Measurements from ENCODE around the gene WDR20. TPM values are rescaled to one million over a fixed set of nuclear protein-coding genes. Genes with fewer than 3 reads are reported as not detected.

The WDR20 gene
- total RNA-seq, 1 donor from 2014 or later, result 28.5 TPM

- H3K9me3 Mint-ChIP-seq (ENCODE audit: unreplicated experiment), result no peaks in the 10 kb centered on the region
- DNase-seq (ENCODE audit: low spot score), result no peak
- no peaks in the 10 kb centered on the region for H3K27me3 Mint-ChIP-seq (ENCODE audit: unreplicated experiment)
- no peak overlapping the region for H3K27ac Mint-ChIP-seq (ENCODE audit: unreplicated experiment)
- peaks cover 3% of the 10 kb centered on the region for H3K4me1 Mint-ChIP-seq (ENCODE audit: unreplicated experiment)
- H3K4me3 Mint-ChIP-seq (ENCODE audit: unreplicated experiment), result no peak overlapping the region
- no peak for TF ChIP-seq CTCF (IDR thresholded peaks at IDR 0.05; ENCODE audit: unreplicated experiment)
- H3K36me3 Mint-ChIP-seq (ENCODE audit: low read depth, unreplicated experiment), result no peaks in the 10 kb centered on the region
Observed at GRCh38 chr14:102182936-102183619, 43.4 kb downstream of the WDR20 start.

GRCh38 chr14:102183886-102184285 is 44.2 kb downstream of the WDR20 start:
- H3K4me1 Mint-ChIP-seq (ENCODE audit: unreplicated experiment), result peaks cover 3% of the 10 kb centered on the region
- no peak overlapping the region for H3K27ac Mint-ChIP-seq (ENCODE audit: unreplicated experiment)
- no peaks in the 10 kb centered on the region for H3K27me3 Mint-ChIP-seq (ENCODE audit: unreplicated experiment)
- H3K9me3 Mint-ChIP-seq (ENCODE audit: unreplicated experiment), result no peaks in the 10 kb centered on the region
- no peaks in the 10 kb centered on the region for H3K36me3 Mint-ChIP-seq (ENCODE audit: low read depth, unreplicated experiment)
- no peak for DNase-seq (ENCODE audit: low spot score)
- no peak for TF ChIP-seq CTCF (IDR thresholded peaks at IDR 0.05; ENCODE audit: unreplicated experiment)
- no peak overlapping the region for H3K4me3 Mint-ChIP-seq (ENCODE audit: unreplicated experiment)

- Mint-ChIP-seq H3K9me3 (ENCODE audit: unreplicated experiment) (no peaks in the 10 kb centered on the region), H3K27me3 (ENCODE audit: unreplicated experiment) (no peaks in the 10 kb centered on the region), H3K36me3 (ENCODE audit: low read depth, unreplicated experiment) (no peaks in the 10 kb centered on the region), H3K4me1 (ENCODE audit: unreplicated experiment) (peaks cover 3% of the 10 kb centered on the region), H3K27ac (ENCODE audit: unreplicated experiment) (no peak overlapping the region), H3K4me3 (ENCODE audit: unreplicated experiment) (no peak overlapping the region)
- DNase-seq (ENCODE audit: low spot score), result no peak
- TF ChIP-seq CTCF (IDR thresholded peaks at IDR 0.05; ENCODE audit: unreplicated experiment), result no peak
Observed at GRCh38 chr14:102184316-102185035, 44.8 kb downstream of the WDR20 start.

GRCh38 chr14:102185360-102185759 is 45.7 kb downstream of the WDR20 start:
- Mint-ChIP-seq H3K4me3 (ENCODE audit: unreplicated experiment) (no peak overlapping the region), H3K36me3 (ENCODE audit: low read depth, unreplicated experiment) (no peaks in the 10 kb centered on the region), H3K27ac (ENCODE audit: unreplicated experiment) (no peak overlapping the region), H3K27me3 (ENCODE audit: unreplicated experiment) (no peaks in the 10 kb centered on the region), H3K9me3 (ENCODE audit: unreplicated experiment) (no peaks in the 10 kb centered on the region), H3K4me1 (ENCODE audit: unreplicated experiment) (peaks cover 6% of the 10 kb centered on the region)
- no peak for DNase-seq (ENCODE audit: low spot score)
- TF ChIP-seq CTCF (IDR thresholded peaks at IDR 0.05; ENCODE audit: unreplicated experiment), result no peak

GRCh38 chr14:102187044-102187443 is 47.3 kb downstream of the WDR20 start:
- H3K9me3 Mint-ChIP-seq (ENCODE audit: unreplicated experiment), result no peaks in the 10 kb centered on the region
- H3K27me3 Mint-ChIP-seq (ENCODE audit: unreplicated experiment), result no peaks in the 10 kb centered on the region
- no peak for DNase-seq (ENCODE audit: low spot score)

More at GRCh38 chr14:102187044-102187443, 47.3 kb downstream of the WDR20 start:
- H3K4me1 Mint-ChIP-seq (ENCODE audit: unreplicated experiment), result peaks cover 13% of the 10 kb centered on the region
- no peaks in the 10 kb centered on the region for H3K36me3 Mint-ChIP-seq (ENCODE audit: low read depth, unreplicated experiment)
- H3K27ac Mint-ChIP-seq (ENCODE audit: unreplicated experiment), result no peak overlapping the region
- H3K4me3 Mint-ChIP-seq (ENCODE audit: unreplicated experiment), result no peak overlapping the region
- no peak for TF ChIP-seq CTCF (IDR thresholded peaks at IDR 0.05; ENCODE audit: unreplicated experiment)

Measured in endothelial cell (in vitro differentiated cells).